HG03342 (cell line): ENCODE measurements around the gene ACBD4.
A peak's percentile ranks its signal among the peaks of the same experiment; 100 is the strongest.

Source experiments
- ATAC-seq: cut with Tn5 transposase; IDR thresholded peaks from one replicate; pipeline ENCODE4 v1.9.1; 2021; ENCODE audit warnings: mild to moderate bottlenecking, moderate library complexity; ENCODE audit not compliant: unreplicated experiment

The ACBD4 gene

GRCh38 chr17:45132572-45133463, 2.7 kb upstream of the ACBD4 start:
- ATAC-seq = no peak

DNA sequence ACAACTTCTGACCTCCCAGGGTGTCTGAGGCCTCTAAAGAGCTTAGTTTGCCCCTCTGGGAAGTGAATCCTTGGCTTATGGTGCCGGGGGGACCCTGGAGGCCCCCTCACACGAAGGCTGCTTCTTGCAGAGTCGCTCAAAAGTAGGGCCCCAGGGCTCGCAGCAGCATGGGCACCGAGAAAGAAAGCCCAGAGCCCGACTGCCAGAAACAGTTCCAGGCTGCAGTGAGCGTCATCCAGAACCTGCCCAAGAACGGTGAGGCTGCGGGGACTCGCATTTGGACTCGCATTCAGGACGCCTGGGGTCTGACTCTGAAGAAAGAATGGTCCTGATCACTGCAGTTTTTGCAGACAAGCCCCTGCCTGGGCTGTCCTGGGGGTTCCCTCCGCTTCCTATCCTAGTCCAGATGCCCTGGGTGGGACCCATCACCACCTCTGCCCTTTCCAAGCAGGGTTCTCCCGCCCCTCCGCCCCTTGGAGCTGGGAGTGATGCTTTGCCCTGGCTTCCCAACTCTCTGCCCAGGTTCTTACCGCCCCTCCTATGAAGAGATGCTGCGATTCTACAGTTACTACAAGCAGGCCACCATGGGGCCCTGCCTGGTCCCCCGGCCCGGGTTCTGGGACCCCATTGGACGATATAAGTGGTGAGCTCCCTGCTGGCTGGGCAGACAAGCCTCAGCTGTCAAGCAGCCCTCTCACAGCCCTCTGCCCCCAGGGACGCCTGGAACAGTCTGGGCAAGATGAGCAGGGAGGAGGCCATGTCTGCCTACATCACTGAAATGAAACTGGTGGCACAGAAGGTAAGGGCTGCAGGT, 698 bp downstream of the ACBD4 start:
- ATAC-seq = no peak

GRCh38 chr17:45136846-45137560, 1.5 kb downstream of the ACBD4 start:
- no peak for ATAC-seq

- no peak for ATAC-seq
Observed at GRCh38 chr17:45137561-45138305, 2.2 kb downstream of the ACBD4 start.

GRCh38 chr17:45138911-45139532, 3.5 kb downstream of the ACBD4 start:
- no peak for ATAC-seq

GRCh38 chr17:45139533-45139920, 4.0 kb downstream of the ACBD4 start:
- ATAC-seq = no peak

GRCh38 chr17:45143094-45143670, 7.7 kb downstream of the ACBD4 start:
- no peak for ATAC-seq

DNA sequence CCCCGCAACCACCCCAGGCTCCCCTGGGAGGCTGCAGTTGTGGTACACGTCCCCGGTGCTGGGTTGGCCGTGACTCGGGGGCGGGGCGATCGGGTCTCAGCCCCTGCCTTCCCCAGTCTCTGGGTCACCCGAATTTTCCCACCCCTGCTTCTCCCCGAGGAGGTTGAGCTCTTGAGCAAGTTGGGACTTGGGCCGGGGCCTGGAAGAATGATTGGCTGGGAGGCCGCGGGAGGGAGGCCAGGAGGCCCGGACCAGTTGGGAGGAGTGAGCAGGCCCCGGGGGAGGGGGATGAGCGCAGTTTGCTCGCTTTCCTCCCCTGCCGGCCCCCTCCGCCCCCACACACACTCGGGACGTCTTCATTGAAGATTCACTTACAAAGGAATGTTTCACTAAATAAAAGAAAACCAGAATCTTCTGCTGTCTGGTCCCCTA, 8.3 kb downstream of the ACBD4 start:
- ATAC-seq = no peak

- ATAC-seq = no peak
Observed at GRCh38 chr17:45144199-45145034, 8.9 kb downstream of the ACBD4 start.

- ATAC-seq = no peak
Observed at GRCh38 chr17:45145035-45145389, 9.5 kb downstream of the ACBD4 start.

GRCh38 chr17:45146166-45146565, 10.7 kb downstream of the ACBD4 start:
- no peak for ATAC-seq

GRCh38 chr17:45146592-45146889, 11.1 kb downstream of the ACBD4 start:
- no peak for ATAC-seq

GRCh38 chr17:45146890-45147580, 11.5 kb downstream of the ACBD4 start:
- ATAC-seq = no peak

GRCh38 chr17:45147581-45148182, 12.2 kb downstream of the ACBD4 start:
- ATAC-seq = no peak

GRCh38 chr17:45148183-45149036, 12.9 kb downstream of the ACBD4 start, which contains the start of gene HEXIM1:
TSS of gene HEXIM1 (plus strand) at chr17:45148475. CDS start at chr17:45149191, 716 bp downstream.
- peak; percentile 70 for ATAC-seq

DNA sequence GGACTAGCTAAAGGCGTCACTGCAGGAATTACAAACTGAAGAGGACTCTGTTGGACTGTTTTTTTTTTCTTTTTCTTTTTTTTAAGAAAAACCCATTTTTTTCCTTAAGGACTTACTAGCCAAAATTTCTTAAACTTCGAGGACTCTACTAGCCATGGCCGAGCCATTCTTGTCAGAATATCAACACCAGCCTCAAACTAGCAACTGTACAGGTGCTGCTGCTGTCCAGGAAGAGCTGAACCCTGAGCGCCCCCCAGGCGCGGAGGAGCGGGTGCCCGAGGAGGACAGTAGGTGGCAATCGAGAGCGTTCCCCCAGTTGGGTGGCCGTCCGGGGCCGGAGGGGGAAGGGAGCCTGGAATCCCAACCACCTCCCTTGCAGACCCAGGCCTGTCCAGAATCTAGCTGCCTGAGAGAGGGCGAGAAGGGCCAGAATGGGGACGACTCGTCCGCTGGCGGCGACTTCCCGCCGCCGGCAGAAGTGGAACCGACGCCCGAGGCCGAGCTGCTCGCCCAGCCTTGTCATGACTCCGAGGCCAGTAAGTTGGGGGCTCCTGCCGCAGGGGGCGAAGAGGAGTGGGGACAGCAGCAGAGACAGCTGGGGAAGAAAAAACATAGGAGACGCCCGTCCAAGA, 13.7 kb downstream of the ACBD4 start:
- ATAC-seq = no peak
